Activated naive CD4-positive, alpha-beta T cell treated with anti-CD3 and anti-CD28 coated beads for 36 hours (primary cell): Measurements from ENCODE around the gene DMGDH. TPM values are rescaled to one million over a fixed set of nuclear protein-coding genes. Genes with fewer than 3 reads are reported as not detected.
"Not testable (repeated sequence)": the region's sequence is repeated elsewhere in the genome, so short reads cannot be mapped to it uniquely, and the experiment has no call there.

Experiments used
- CTCF ChIA-PET: fragments of 350-600 bp; sonication (Branson Sonifier 250); formaldehyde crosslinking; loops from one replicate; lab custom pipeline; 2021; ENCODE audit warnings: antibody characterized with exemption; lab: Charles Lee
- DNase-seq: peaks from one replicate; pipeline ENCODE4 v3.0.0-alpha.2; 2020
- H3K27ac Mint-ChIP-seq: one replicate; pipeline ENCODE4 v1.8.0; 2021; ENCODE audit warnings: mild to moderate bottlenecking, mixed read lengths
- H3K27me3 Mint-ChIP-seq: one replicate; pipeline ENCODE4 v1.8.0; 2021; ENCODE audit warnings: low read depth, mixed read lengths
- H3K36me3 Mint-ChIP-seq: one replicate; pipeline ENCODE4 v1.8.0; 2021; ENCODE audit warnings: low read depth, mixed read lengths
- H3K4me1 Mint-ChIP-seq: one replicate; pipeline ENCODE4 v1.8.0; 2021; ENCODE audit warnings: low read depth, mixed read lengths
- H3K4me3 Mint-ChIP-seq: one replicate; pipeline ENCODE4 v1.8.0; 2021; ENCODE audit warnings: mild to moderate bottlenecking, moderate library complexity, mixed read lengths
- H3K9me3 Mint-ChIP-seq: one replicate; pipeline ENCODE4 v1.8.0; 2021; ENCODE audit warnings: mixed read lengths
- intact Hi-C: fragments of 100-400 bp; cut with micrococcal nuclease; formaldehyde crosslinking; loops from one replicate; pipeline ENCODE4 v1.15.1; 2023
- total RNA-seq, 2 experiments: library from RNA; stranded (reverse); gene quantifications; one replicate each; pipeline ENCODE4 v1.2.3, GENCODE V29; 2021

Gene DMGDH
- total RNA-seq, 2 experiments from 2014 or later, result 0.93 to 1.1 TPM

GRCh38 chr5:78984439-78985115 is 84.9 kb downstream of the DMGDH start:
- no peaks in the 10 kb centered on the region for H3K9me3 Mint-ChIP-seq
- H3K27me3 Mint-ChIP-seq, result no peaks in the 10 kb centered on the region
- DNase-seq, result peak; percentile 81
- peaks cover 35% of the 10 kb centered on the region for H3K4me1 Mint-ChIP-seq
- peak overlapping the region; percentile 84 for H3K4me3 Mint-ChIP-seq
- no peaks in the 10 kb centered on the region for H3K36me3 Mint-ChIP-seq
- intact Hi-C loops, result loop anchor here (1.0 to 10.0 kb wide), 12 partner anchors 38 to 1490 kb away; partner anchors contain the start of genes HOMER1, MTX3, SCAMP1 and TBCA
- CTCF ChIA-PET, result interaction anchor here (0.6 to 2.4 kb wide), 5 partner anchors 36 to 626 kb away, joined by 3 to 10 read pairs (median 7); no protein-coding TSS in a partner anchor
- peak overlapping the region; percentile 87 for H3K27ac Mint-ChIP-seq

DNA sequence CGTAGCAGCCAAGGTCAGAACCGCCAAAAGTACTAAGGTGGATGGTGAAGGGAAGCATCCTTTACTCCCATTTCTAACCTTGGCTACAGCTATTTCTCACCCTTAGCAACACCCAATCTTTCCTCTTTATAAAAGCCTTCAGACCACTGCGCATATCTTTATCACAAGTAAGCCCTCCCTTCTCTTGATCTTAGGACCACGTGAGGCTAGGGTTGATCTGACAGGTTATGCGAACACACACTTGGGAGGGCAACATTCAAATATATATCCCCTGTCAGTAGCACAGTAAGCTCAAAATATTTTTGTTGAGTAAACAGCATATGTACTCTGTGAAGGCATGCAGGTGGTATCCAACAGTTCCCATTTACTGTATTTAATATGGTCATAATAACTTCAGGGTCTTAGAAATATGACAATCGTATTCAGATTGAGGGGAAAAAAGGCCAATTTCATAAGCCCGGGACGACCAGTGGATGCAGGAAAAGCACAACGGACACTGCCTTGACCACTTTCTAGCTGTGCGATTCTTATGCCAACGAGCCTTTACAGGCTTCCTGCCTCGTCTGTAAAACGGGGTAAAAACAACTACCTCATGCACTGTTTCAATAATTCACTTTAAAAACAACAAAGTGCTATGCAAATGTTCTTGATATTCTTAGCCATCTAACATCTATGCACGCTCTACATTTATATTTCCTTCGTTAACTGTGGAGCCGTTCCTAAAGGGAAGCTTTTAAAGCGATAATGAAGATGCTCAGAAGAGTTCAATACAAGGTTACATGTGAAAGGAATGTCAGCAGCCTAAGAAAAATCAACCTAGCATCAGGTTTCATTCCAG is 85.7 kb downstream of the DMGDH start:
- intact Hi-C loops, result loop anchor here (1.0 to 10.0 kb wide), 11 partner anchors 38 to 1489 kb away; partner anchors contain the start of genes HOMER1, MTX3, SCAMP1 and TBCA
- H3K36me3 Mint-ChIP-seq, result no peaks in the 10 kb centered on the region
- no peaks in the 10 kb centered on the region for H3K9me3 Mint-ChIP-seq
- no peaks in the 10 kb centered on the region for H3K27me3 Mint-ChIP-seq
- peak overlapping the region; percentile 84 for H3K4me3 Mint-ChIP-seq
- DNase-seq, result no peak
- H3K4me1 Mint-ChIP-seq, result peaks cover 43% of the 10 kb centered on the region
- CTCF ChIA-PET, result interaction anchor here (0.6 to 2.4 kb wide), 5 partner anchors 37 to 625 kb away, joined by 3 to 10 read pairs (median 7); no protein-coding TSS in a partner anchor
- H3K27ac Mint-ChIP-seq, result peak overlapping the region; percentile 87

- intact Hi-C loops, result loop anchor here (5.0 to 10.0 kb wide), 6 partner anchors 39 to 1488 kb away; partner anchors contain the start of genes MTX3, WDR41 and ZFYVE16
- DNase-seq, H3K27ac Mint-ChIP-seq, H3K4me3 Mint-ChIP-seq, H3K36me3 Mint-ChIP-seq, H3K9me3 Mint-ChIP-seq, H3K27me3 Mint-ChIP-seq: not testable (repeated sequence)
- peaks cover 44% of the 10 kb centered on the region for H3K4me1 Mint-ChIP-seq
- CTCF ChIA-PET, result interaction anchor here (1.9 to 2.4 kb wide), 2 partner anchors 42 to 150 kb away, joined by 10 read pairs; no protein-coding TSS in a partner anchor
These were observed 86.3 kb downstream of the DMGDH start for GRCh38 chr5:78983194-78983593.

- Mint-ChIP-seq H3K4me3 (no peak overlapping the region), H3K36me3 (no peaks in the 10 kb centered on the region), H3K27me3 (no peaks in the 10 kb centered on the region), H3K27ac (no peak overlapping the region), H3K9me3 (no peaks in the 10 kb centered on the region), H3K4me1 (peaks cover 32% of the 10 kb centered on the region)
- intact Hi-C loops, result loop anchor here (5.0 to 10.0 kb wide), 6 partner anchors 42 to 1485 kb away; partner anchors contain the start of genes MTX3, WDR41 and ZFYVE16
- DNase-seq, result no peak
- CTCF ChIA-PET, result interaction anchor here (0.7 kb wide), 1 partner anchor 19 kb away, joined by 4 read pairs; no protein-coding TSS in a partner anchor
These were observed 89.6 kb downstream of the DMGDH start for GRCh38 chr5:78979909-78980308.

GRCh38 chr5:78979117-78979742 is 90.2 kb downstream of the DMGDH start:
- Mint-ChIP-seq H3K4me1 (peaks cover 32% of the 10 kb centered on the region), H3K9me3 (no peaks in the 10 kb centered on the region), H3K27ac (no peak overlapping the region), H3K27me3 (no peaks in the 10 kb centered on the region), H3K4me3 (no peak overlapping the region), H3K36me3 (no peaks in the 10 kb centered on the region)
- CTCF ChIA-PET, result no interaction called here
- DNase-seq, result no peak
- intact Hi-C loops, result no loop called here

DNA sequence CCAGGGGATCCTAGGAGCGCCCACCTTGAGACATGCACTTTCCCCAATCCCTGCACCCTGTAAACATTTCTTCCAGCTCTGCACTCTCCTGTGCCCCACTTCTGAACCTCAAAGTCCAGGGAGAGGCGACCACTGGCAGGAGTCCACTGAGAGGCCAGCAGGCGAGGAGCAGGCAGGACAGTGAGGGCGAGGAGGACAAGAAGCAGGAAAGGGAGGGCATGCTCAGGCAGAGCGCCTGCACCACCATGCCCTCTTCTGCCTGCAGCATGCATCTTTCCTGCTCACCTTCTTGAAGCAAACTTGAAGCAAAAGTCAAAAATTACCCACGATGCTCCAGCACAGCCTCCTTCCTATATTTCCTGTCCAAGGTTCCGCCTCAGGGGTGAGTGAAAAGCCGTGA is 94.4 kb downstream of the DMGDH start:
- intact Hi-C loops, result no loop called here
- H3K9me3 Mint-ChIP-seq, result no peaks in the 10 kb centered on the region
- no peak for DNase-seq
- no peaks in the 10 kb centered on the region for H3K36me3 Mint-ChIP-seq
- CTCF ChIA-PET, result no interaction called here
- no peaks in the 10 kb centered on the region for H3K27me3 Mint-ChIP-seq
- H3K27ac Mint-ChIP-seq, result no peak overlapping the region
- H3K4me1 Mint-ChIP-seq, result peaks cover 13% of the 10 kb centered on the region
- H3K4me3 Mint-ChIP-seq, result no peak overlapping the region

DNA sequence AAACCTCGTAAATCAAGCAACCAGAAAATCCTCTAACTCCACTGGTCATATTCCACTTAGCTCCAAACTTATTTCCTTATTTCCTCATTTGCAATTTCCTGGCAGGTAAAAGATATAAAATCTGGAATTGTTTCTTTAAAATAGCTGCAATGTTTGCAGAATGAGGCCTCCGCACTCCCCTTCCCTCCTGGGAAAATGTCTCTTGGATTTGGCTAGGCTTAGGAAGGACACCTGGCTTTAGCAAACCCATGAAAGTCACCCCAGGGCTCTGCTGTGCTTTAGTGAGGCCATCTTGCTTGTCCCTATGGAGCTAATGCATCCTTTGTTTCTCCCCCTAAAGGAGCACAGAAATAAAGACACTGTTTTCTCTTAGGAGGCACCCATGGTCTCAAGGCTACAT is 94.9 kb downstream of the DMGDH start:
- CTCF ChIA-PET, result no interaction called here
- peaks cover 9% of the 10 kb centered on the region for H3K4me1 Mint-ChIP-seq
- intact Hi-C loops, result no loop called here
- no peak for DNase-seq
- H3K9me3 Mint-ChIP-seq, result no peaks in the 10 kb centered on the region
- no peak overlapping the region for H3K27ac Mint-ChIP-seq
- H3K36me3 Mint-ChIP-seq, result no peaks in the 10 kb centered on the region
- H3K4me3 Mint-ChIP-seq, result no peak overlapping the region
- no peaks in the 10 kb centered on the region for H3K27me3 Mint-ChIP-seq

DNA sequence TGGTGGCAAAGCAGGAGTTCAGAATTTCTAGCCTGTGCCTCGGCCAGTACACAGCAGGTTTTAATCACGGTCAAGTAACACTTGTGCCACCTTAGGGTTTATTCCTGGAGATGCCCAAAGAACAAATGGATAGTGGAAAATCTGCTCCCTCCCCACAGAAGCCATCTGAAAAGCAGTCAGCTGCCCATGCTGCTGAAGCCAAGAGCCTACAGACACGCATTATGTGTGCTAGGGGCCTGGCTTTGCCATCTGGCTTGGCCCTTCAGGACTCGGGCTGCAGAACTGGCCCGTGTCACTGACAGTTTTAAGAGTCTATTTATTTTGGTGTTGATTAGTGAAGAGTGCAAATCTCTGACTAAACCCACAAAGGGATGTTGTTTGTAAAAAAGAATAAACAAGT is 95.5 kb downstream of the DMGDH start:
- H3K27me3 Mint-ChIP-seq, result no peaks in the 10 kb centered on the region
- H3K4me1 Mint-ChIP-seq, result peaks cover 3% of the 10 kb centered on the region
- no peak overlapping the region for H3K4me3 Mint-ChIP-seq
- no peak overlapping the region for H3K27ac Mint-ChIP-seq
- CTCF ChIA-PET, result interaction anchor here (0.6 kb wide), 1 partner anchor 1920 kb away, joined by 3 read pairs; no protein-coding TSS in a partner anchor
- H3K9me3 Mint-ChIP-seq, result no peaks in the 10 kb centered on the region
- intact Hi-C loops, result no loop called here
- DNase-seq, result no peak
- no peaks in the 10 kb centered on the region for H3K36me3 Mint-ChIP-seq

DNA sequence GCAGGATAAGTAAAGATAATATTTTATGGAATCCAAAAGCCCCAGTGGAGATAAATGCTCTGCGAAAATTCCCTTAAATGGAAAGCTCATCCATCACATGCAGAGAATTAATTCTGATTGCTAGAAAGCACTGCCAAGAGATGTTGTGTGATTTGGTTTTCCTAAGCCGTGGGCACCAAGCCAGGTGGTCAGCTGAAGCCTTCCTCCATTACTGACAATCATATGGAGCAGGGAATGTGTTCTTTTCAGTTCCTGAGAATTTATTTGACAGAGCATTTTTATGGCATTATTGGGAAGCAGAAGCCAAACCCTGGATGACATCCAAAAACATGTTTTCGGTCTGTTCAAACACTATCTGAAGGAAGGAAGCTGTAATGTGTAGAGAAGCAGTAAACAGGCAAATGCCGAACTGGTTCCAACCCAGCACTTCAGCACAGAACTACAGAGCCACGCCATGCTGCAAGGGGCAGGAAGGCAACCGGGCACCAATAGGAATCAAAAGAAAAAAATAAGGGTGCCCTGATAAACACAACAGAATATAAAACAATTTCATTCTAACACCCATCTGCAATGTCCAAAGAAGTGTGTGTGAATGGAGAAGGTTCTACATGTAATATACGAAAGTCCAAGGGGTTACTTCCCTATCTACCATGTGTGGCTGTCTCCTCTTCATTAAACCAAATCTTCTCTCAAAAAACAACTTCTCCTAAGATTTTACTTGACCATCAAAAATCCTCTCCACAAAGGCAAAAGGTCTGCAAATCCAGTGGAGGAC is 96.6 kb downstream of the DMGDH start:
- H3K36me3 Mint-ChIP-seq, result peaks cover 3% of the 10 kb centered on the region
- no peak overlapping the region for H3K4me3 Mint-ChIP-seq
- intact Hi-C loops, result no loop called here
- CTCF ChIA-PET, result interaction anchor here (0.6 kb wide), 1 partner anchor 224 kb away, joined by 3 read pairs; no protein-coding TSS in a partner anchor
- H3K9me3 Mint-ChIP-seq, result no peaks in the 10 kb centered on the region
- no peak for DNase-seq
- no peaks in the 10 kb centered on the region for H3K27me3 Mint-ChIP-seq
- H3K27ac Mint-ChIP-seq, result no peak overlapping the region
- no peaks in the 10 kb centered on the region for H3K4me1 Mint-ChIP-seq

- intact Hi-C loops, result no loop called here
- no peak for DNase-seq
- Mint-ChIP-seq H3K27ac (no peak overlapping the region), H3K4me3 (no peak overlapping the region), H3K9me3 (no peaks in the 10 kb centered on the region), H3K27me3 (no peaks in the 10 kb centered on the region), H3K36me3 (peaks cover 3% of the 10 kb centered on the region), H3K4me1 (no peaks in the 10 kb centered on the region)
- CTCF ChIA-PET, result interaction anchor here (0.6 kb wide), 1 partner anchor 291 kb away, joined by 3 read pairs; no protein-coding TSS in a partner anchor
These were observed 97.5 kb downstream of the DMGDH start for GRCh38 chr5:78971998-78972397.

GRCh38 chr5:78968781-78969180 is 100.7 kb downstream of the DMGDH start:
- H3K4me1 Mint-ChIP-seq, result no peaks in the 10 kb centered on the region
- peaks cover 10% of the 10 kb centered on the region for H3K36me3 Mint-ChIP-seq
- H3K27ac Mint-ChIP-seq, result no peak overlapping the region
- no peak for DNase-seq
- H3K4me3 Mint-ChIP-seq, result no peak overlapping the region
- H3K9me3 Mint-ChIP-seq, result no peaks in the 10 kb centered on the region
- intact Hi-C loops, result loop anchor here (5.0 kb wide), 2 partner anchors 81 to 431 kb away; no protein-coding TSS in a partner anchor
- CTCF ChIA-PET, result no interaction called here
- no peaks in the 10 kb centered on the region for H3K27me3 Mint-ChIP-seq
